Mesendoderm (in vitro differentiated cells): Measurements from ENCODE around the gene SCN8A.
A peak's percentile ranks its signal among the peaks of the same experiment; 100 is the strongest.

Experiments
- DNase-seq: peaks from one replicate; pipeline ENCODE4 v3.0.0; 2013
- H2AK5ac ChIP-seq: 2 replicates; pipeline ENCODE4 v1.6.1; 2013; ENCODE audit warnings: low read length, inconsistent platforms
- H2BK120ac ChIP-seq: 2 replicates; pipeline ENCODE4 v1.6.1; 2013; ENCODE audit warnings: low read depth, mild to moderate bottlenecking, low read length, moderate library complexity, mixed read lengths
- H2BK15ac ChIP-seq: replicated peaks from 2 replicates; pipeline ENCODE4 v1.6.1; 2013; ENCODE audit warnings: low read depth, mild to moderate bottlenecking, moderate library complexity
- H2BK5ac ChIP-seq: 2 replicates; pipeline ENCODE4 v1.6.1; 2013; ENCODE audit warnings: low read length, inconsistent platforms
- H3K18ac ChIP-seq: 2 replicates; pipeline ENCODE4 v1.6.1; 2013; ENCODE audit warnings: mild to moderate bottlenecking, low read length, mixed read lengths
- H3K23ac ChIP-seq: one replicate; pipeline ENCODE4 v1.6.1; 2013; ENCODE audit warnings: low read length
- H3K27ac ChIP-seq: 2 replicates; pipeline ENCODE4 v1.5.1; 2013; ENCODE audit warnings: low read depth, mild to moderate bottlenecking, inconsistent platforms, low read length, moderate library complexity
- H3K27me3 ChIP-seq: 2 replicates; pipeline ENCODE4 v1.6.1; 2013; ENCODE audit warnings: low read length, control low read depth, mild to moderate bottlenecking, inconsistent platforms; ENCODE audit not compliant: insufficient read depth, poor library complexity
- H3K36me3 ChIP-seq: 2 replicates; pipeline ENCODE4 v1.6.1; 2013; ENCODE audit warnings: low read length, inconsistent platforms; ENCODE audit not compliant: control insufficient read depth, insufficient read depth
- H3K4ac ChIP-seq: one replicate; pipeline ENCODE4 v1.6.1; 2013; ENCODE audit warnings: low read depth, mild to moderate bottlenecking, low read length, moderate library complexity
- H3K4me1 ChIP-seq: 2 replicates; pipeline ENCODE4 v1.6.1; 2013; ENCODE audit warnings: low read depth, low read length, inconsistent platforms; ENCODE audit not compliant: control insufficient read depth
- H3K4me2 ChIP-seq: 2 replicates; pipeline ENCODE4 v1.6.1; 2013; ENCODE audit warnings: low read length
- H3K4me3 ChIP-seq: 2 replicates; pipeline ENCODE4 v1.5.1; 2013; ENCODE audit warnings: mild to moderate bottlenecking, low read length
- H3K56ac ChIP-seq: one replicate; pipeline ENCODE4 v1.6.1; 2013; ENCODE audit warnings: low read length
- H3K79me1 ChIP-seq: 2 replicates; pipeline ENCODE4 v1.6.1; 2013; ENCODE audit warnings: low read length, inconsistent platforms
- H3K79me2 ChIP-seq: 2 replicates; pipeline ENCODE4 v1.6.1; 2013; ENCODE audit warnings: mild to moderate bottlenecking, low read length; ENCODE audit not compliant: control insufficient read depth, insufficient read depth
- H3K9ac ChIP-seq: 2 replicates; pipeline ENCODE4 v1.6.1; 2013; ENCODE audit warnings: low read length, inconsistent platforms
- H4K5ac ChIP-seq: one replicate; pipeline ENCODE4 v1.6.1; 2013; ENCODE audit warnings: low read length
- H4K8ac ChIP-seq: one replicate; pipeline ENCODE4 v1.6.1; 2013; ENCODE audit warnings: low read depth, mild to moderate bottlenecking, control low read depth, low read length, moderate library complexity
- WGBS: extraction: QIAGEN DNeasy Blood & Tissue Kit; methylation state at CpG from one replicate; pipeline ENCODE4 v1.1.7; 2013; ENCODE audit warnings: low lambda C conversion rate, missing lambda C conversion rate; ENCODE audit not compliant: insufficient coverage; ENCODE audit errors: extremely low coverage; 5-methylcytosine and 5-hydroxymethylcytosine counted together

Gene SCN8A

GRCh38 chr12:51760231-51760630 lies 169.2 kb downstream of the SCN8A start:
- Histone ChIP-seq H2AK5ac (no peak overlapping the region), H3K36me3 (no peaks in the 10 kb centered on the region), H3K9ac (no peak overlapping the region), H4K8ac (no peak overlapping the region), H2BK5ac (no peak overlapping the region), H3K27ac (no peak overlapping the region), H3K27me3 (no peaks in the 10 kb centered on the region), H3K4me1 (no peaks in the 10 kb centered on the region), H3K79me1 (no peaks in the 10 kb centered on the region), H3K4me3 (no peak overlapping the region), H3K18ac (no peak overlapping the region), H2BK15ac (no peak overlapping the region), H3K4me2 (no peak overlapping the region), H3K23ac (no peak overlapping the region), H2BK120ac (no peak overlapping the region), H3K79me2 (no peaks in the 10 kb centered on the region), H3K56ac (no peak overlapping the region), H3K4ac (no peak overlapping the region), H4K5ac (no peak overlapping the region)
- peak; percentile 17 for DNase-seq
- no CpG with 5 or more reads among the region's 1 CpG for WGBS

- no peak overlapping the region for H2BK5ac ChIP-seq
- H4K5ac ChIP-seq = no peak overlapping the region
- H3K79me1 ChIP-seq = no peaks in the 10 kb centered on the region
- H3K79me2 ChIP-seq = no peaks in the 10 kb centered on the region
- H3K23ac ChIP-seq = no peak overlapping the region
- H3K4ac ChIP-seq = no peak overlapping the region
- H3K27ac ChIP-seq = no peak overlapping the region
- no peak overlapping the region for H2BK120ac ChIP-seq
- H3K27me3 ChIP-seq = no peaks in the 10 kb centered on the region
- H3K4me3 ChIP-seq = no peak overlapping the region
- no peak for DNase-seq
- H2BK15ac ChIP-seq = no peak overlapping the region
- H3K36me3 ChIP-seq = peaks cover 1% of the 10 kb centered on the region
- no peaks in the 10 kb centered on the region for H3K4me1 ChIP-seq
- H2AK5ac ChIP-seq = no peak overlapping the region
- H3K9ac ChIP-seq = no peak overlapping the region
- H3K4me2 ChIP-seq = no peak overlapping the region
- no peak overlapping the region for H4K8ac ChIP-seq
- H3K18ac ChIP-seq = no peak overlapping the region
- no peak overlapping the region for H3K56ac ChIP-seq
Measured at GRCh38 chr12:51763743-51764142, 172.7 kb downstream of the SCN8A start.

- H3K79me1 ChIP-seq = no peaks in the 10 kb centered on the region
- H3K4me1 ChIP-seq = no peaks in the 10 kb centered on the region
- no CpG with 5 or more reads among the region's 6 CpGs for WGBS
- no peak overlapping the region for H3K4me2 ChIP-seq
- no peak overlapping the region for H3K27ac ChIP-seq
- no peak overlapping the region for H4K8ac ChIP-seq
- H4K5ac ChIP-seq = no peak overlapping the region
- no peak overlapping the region for H3K56ac ChIP-seq
- no peak overlapping the region for H2BK5ac ChIP-seq
- H3K4ac ChIP-seq = no peak overlapping the region
- H3K18ac ChIP-seq = no peak overlapping the region
- H3K9ac ChIP-seq = no peak overlapping the region
- no peaks in the 10 kb centered on the region for H3K27me3 ChIP-seq
- no peak overlapping the region for H3K4me3 ChIP-seq
- peaks cover 2% of the 10 kb centered on the region for H3K36me3 ChIP-seq
- DNase-seq = no peak
- H2AK5ac ChIP-seq = no peak overlapping the region
- no peak overlapping the region for H2BK120ac ChIP-seq
- H3K79me2 ChIP-seq = no peaks in the 10 kb centered on the region
- H3K23ac ChIP-seq = no peak overlapping the region
- H2BK15ac ChIP-seq = no peak overlapping the region
Measured at GRCh38 chr12:51766067-51766676, 175.1 kb downstream of the SCN8A start.

GRCh38 chr12:51771008-51771407 lies 180.0 kb downstream of the SCN8A start:
- H3K36me3 ChIP-seq = peaks cover 2% of the 10 kb centered on the region

GRCh38 chr12:51773145-51773869 lies 182.3 kb downstream of the SCN8A start:
- no peak overlapping the region for H4K5ac ChIP-seq
- no peak overlapping the region for H3K4ac ChIP-seq
- no CpG with 5 or more reads among the region's 2 CpGs for WGBS
- H2AK5ac ChIP-seq = no peak overlapping the region
- no peak for DNase-seq
- no peak overlapping the region for H3K4me3 ChIP-seq
- H3K56ac ChIP-seq = no peak overlapping the region
- no peak overlapping the region for H3K4me2 ChIP-seq
- no peak overlapping the region for H3K18ac ChIP-seq
- no peaks in the 10 kb centered on the region for H3K79me1 ChIP-seq
- no peak overlapping the region for H3K23ac ChIP-seq
- H3K4me1 ChIP-seq = no peaks in the 10 kb centered on the region
- H2BK15ac ChIP-seq = no peak overlapping the region
- H3K27me3 ChIP-seq = no peaks in the 10 kb centered on the region
- H2BK5ac ChIP-seq = no peak overlapping the region
- no peak overlapping the region for H4K8ac ChIP-seq
- no peak overlapping the region for H3K9ac ChIP-seq
- peaks cover 2% of the 10 kb centered on the region for H3K36me3 ChIP-seq
- H3K79me2 ChIP-seq = no peaks in the 10 kb centered on the region
- no peak overlapping the region for H3K27ac ChIP-seq
- H2BK120ac ChIP-seq = no peak overlapping the region

More at GRCh38 chr12:51771008-51771407, 180.0 kb downstream of the SCN8A start:
- Histone ChIP-seq H3K56ac (no peak overlapping the region), H3K9ac (no peak overlapping the region), H3K18ac (no peak overlapping the region), H3K79me2 (no peaks in the 10 kb centered on the region), H3K79me1 (no peaks in the 10 kb centered on the region), H2BK5ac (no peak overlapping the region), H3K4me2 (no peak overlapping the region), H4K8ac (no peak overlapping the region), H3K4me1 (no peaks in the 10 kb centered on the region), H3K4me3 (no peak overlapping the region), H3K23ac (no peak overlapping the region), H2AK5ac (no peak overlapping the region), H2BK15ac (no peak overlapping the region), H3K27ac (no peak overlapping the region), H3K27me3 (no peaks in the 10 kb centered on the region), H2BK120ac (no peak overlapping the region), H3K4ac (no peak overlapping the region), H4K5ac (no peak overlapping the region)
- no CpG with 5 or more reads among the region's 1 CpG for WGBS
- DNase-seq = no peak

- no CpG with 5 or more reads among the region's 2 CpGs for whole genome bisulfite sequencing
- no peak overlapping the region for H3K9ac ChIP-seq
- no peak overlapping the region for H3K4ac ChIP-seq
- no peak for DNase-seq
- no peak overlapping the region for H2AK5ac ChIP-seq
- H3K23ac ChIP-seq = no peak overlapping the region
- H3K27ac ChIP-seq = no peak overlapping the region
- no peak overlapping the region for H3K4me3 ChIP-seq
- no peak overlapping the region for H2BK120ac ChIP-seq
- H3K56ac ChIP-seq = no peak overlapping the region
- H3K4me1 ChIP-seq = no peaks in the 10 kb centered on the region
- H3K4me2 ChIP-seq = no peak overlapping the region
- no peak overlapping the region for H2BK5ac ChIP-seq
- H3K36me3 ChIP-seq = no peaks in the 10 kb centered on the region
- H4K5ac ChIP-seq = no peak overlapping the region
- no peaks in the 10 kb centered on the region for H3K79me2 ChIP-seq
- no peak overlapping the region for H4K8ac ChIP-seq
- no peaks in the 10 kb centered on the region for H3K79me1 ChIP-seq
- H3K27me3 ChIP-seq = no peaks in the 10 kb centered on the region
- H3K18ac ChIP-seq = no peak overlapping the region
- H2BK15ac ChIP-seq = no peak overlapping the region
Measured at GRCh38 chr12:51774933-51775332, 183.9 kb downstream of the SCN8A start.
